NCI-H146 treated with DMSO at 0.1 percent for 48 hours (cell line): Measurements from ENCODE around the gene CC2D1B.

Source experiments
- DNase-seq: peaks from one replicate; lab custom pipeline; 2025; ENCODE audit not compliant: unreplicated experiment; lab: John Stamatoyannopoulos, UW

CC2D1B gene

GRCh38 chr1:52306227-52307006, 59.6 kb downstream of the CC2D1B start:
- peak; percentile 7 for DNase-seq

- no peak for DNase-seq
Measured at GRCh38 chr1:52305417-52306226, 60.4 kb downstream of the CC2D1B start.
